Upper lobe of left lung (tissue), 4 donors: ENCODE data around the gene MDP1.
"Not testable (repeated sequence)": the region's sequence is repeated elsewhere in the genome, so short reads cannot be mapped to it uniquely, and the experiment has no call there.

ENCODE experiments used
- CTCF ChIP-seq, 6 experiments: fragments of 450-650 bp in 4 of 6; fragments of 200-600 bp in 2 of 6; sonication (generic) in 2 of 6; IDR thresholded peaks; one replicate each; pipeline ENCODE4 v1.5.1; 2016 to 2019; ENCODE audit warnings: antibody characterized with exemption in 6 of 6
- POLR2AphosphoS5 ChIP-seq, 2 donors: sonication (generic); formaldehyde crosslinking; IDR thresholded peaks; one replicate each; pipeline ENCODE4 v1.5.1; 2017; ENCODE audit warnings: antibody characterized with exemption in 2 of 2

GRCh38 chr14:24216876-24217275, 1.0 kb upstream of the MDP1 start:
- not testable (repeated sequence) for TF ChIP-seq POLR2AphosphoS5, CTCF (IDR thresholded peaks at IDR 0.05)
